ENCODE results near the gene HDAC4.

DNA sequence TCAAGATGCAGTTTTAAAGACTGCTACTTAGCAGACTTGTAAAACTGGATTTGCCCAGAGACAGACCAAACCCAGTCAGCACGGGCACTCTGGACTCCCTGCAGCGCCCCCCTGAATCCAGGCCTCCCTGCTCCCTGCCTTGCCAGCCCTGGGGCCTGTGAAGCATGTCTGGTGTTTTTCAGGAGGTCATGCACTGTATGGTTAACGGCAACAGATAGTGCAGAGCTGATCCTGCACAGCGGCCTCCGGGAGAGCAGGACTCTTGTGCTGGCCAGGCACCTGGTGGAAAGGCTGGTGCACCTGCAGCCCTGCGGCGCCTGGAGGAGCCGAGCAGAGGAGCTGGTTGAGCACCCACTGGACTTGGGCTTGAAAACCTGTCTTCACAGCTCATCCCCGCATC lies 30.4 kb downstream of the HDAC4 start:
- TF ChIP-seq, protein P1, sequence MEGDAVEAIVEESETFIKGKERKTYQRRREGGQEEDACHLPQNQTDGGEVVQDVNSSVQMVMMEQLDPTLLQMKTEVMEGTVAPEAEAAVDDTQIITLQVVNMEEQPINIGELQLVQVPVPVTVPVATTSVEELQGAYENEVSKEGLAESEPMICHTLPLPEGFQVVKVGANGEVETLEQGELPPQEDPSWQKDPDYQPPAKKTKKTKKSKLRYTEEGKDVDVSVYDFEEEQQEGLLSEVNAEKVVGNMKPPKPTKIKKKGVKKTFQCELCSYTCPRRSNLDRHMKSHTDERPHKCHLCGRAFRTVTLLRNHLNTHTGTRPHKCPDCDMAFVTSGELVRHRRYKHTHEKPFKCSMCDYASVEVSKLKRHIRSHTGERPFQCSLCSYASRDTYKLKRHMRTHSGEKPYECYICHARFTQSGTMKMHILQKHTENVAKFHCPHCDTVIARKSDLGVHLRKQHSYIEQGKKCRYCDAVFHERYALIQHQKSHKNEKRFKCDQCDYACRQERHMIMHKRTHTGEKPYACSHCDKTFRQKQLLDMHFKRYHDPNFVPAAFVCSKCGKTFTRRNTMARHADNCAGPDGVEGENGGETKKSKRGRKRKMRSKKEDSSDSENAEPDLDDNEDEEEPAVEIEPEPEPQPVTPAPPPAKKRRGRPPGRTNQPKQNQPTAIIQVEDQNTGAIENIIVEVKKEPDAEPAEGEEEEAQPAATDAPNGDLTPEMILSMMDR (IDR thresholded peaks at IDR 0.05), result no peak
- no peak for TF ChIP-seq POLR2A (IDR thresholded peaks at IDR 0.05)
